ENCODE data around the gene GPRC5C.

GRCh38 chr17:74432766-74433391 is 991 bp downstream of the GPRC5C start:
- no peak for TF ChIP-seq POLR2A (IDR thresholded peaks at IDR 0.05)
- no peak for TF ChIP-seq POLR2AphosphoS5 (IDR thresholded peaks at IDR 0.05)
